ENCODE results near the gene CLK3.
"Not testable (repeated sequence)": the region's sequence is repeated elsewhere in the genome, so short reads cannot be mapped to it uniquely, and the experiment has no call there.

The CLK3 gene

GRCh38 chr15:74646480-74646879 is 30.8 kb downstream of the CLK3 start:
- DNase-seq = no peak

GRCh38 chr15:74648051-74648842 is 32.6 kb downstream of the CLK3 start:
- no peak for DNase-seq

- DNase-seq = no peak
These were observed 35.7 kb downstream of the CLK3 start for GRCh38 chr15:74651242-74651741.

- DNase-seq = no peak
These were observed 37.9 kb downstream of the CLK3 start for GRCh38 chr15:74653426-74654102.

GRCh38 chr15:74655424-74655823 is 39.8 kb downstream of the CLK3 start:
- DNase-seq = peak; percentile 27

GRCh38 chr15:74656935-74657535 is 41.4 kb downstream of the CLK3 start:
- DNase-seq = no peak

- no peak for DNase-seq
These were observed 42.2 kb downstream of the CLK3 start for GRCh38 chr15:74657846-74658245.

- not testable (repeated sequence) for DNase-seq
These were observed 45.6 kb downstream of the CLK3 start for GRCh38 chr15:74661280-74661679.

GRCh38 chr15:74662064-74662860 is 46.6 kb downstream of the CLK3 start:
- no peak for DNase-seq

GRCh38 chr15:74663303-74664027 is 47.8 kb downstream of the CLK3 start:
- DNase-seq = no peak

GRCh38 chr15:74664028-74664616 is 48.5 kb downstream of the CLK3 start:
- DNase-seq = no peak

GRCh38 chr15:74664670-74665069 is 49.0 kb downstream of the CLK3 start:
- no peak for DNase-seq

- DNase-seq = no peak
These were observed 52.3 kb downstream of the CLK3 start for GRCh38 chr15:74667975-74668374.

- no peak for DNase-seq
These were observed 54.0 kb downstream of the CLK3 start for GRCh38 chr15:74669627-74670026.

GRCh38 chr15:74674161-74674560 is 58.5 kb downstream of the CLK3 start:
- DNase-seq = no peak

- no peak for DNase-seq
These were observed 61.2 kb downstream of the CLK3 start for GRCh38 chr15:74676801-74677200.

Data from NCI-H1436 treated with DMSO at 0.1 percent for 48 hours (cell line).